Transverse colon (tissue), 4 donors: Measurements from ENCODE around the gene CGN. TPM values are rescaled to one million over a fixed set of nuclear protein-coding genes. Genes with fewer than 3 reads are reported as not detected.

Source experiments
- DNase-seq: peaks from one replicate; pipeline ENCODE4 v3.0.0-alpha.2; 2019
- H3K27ac ChIP-seq, 4 donors: fragments of 200-600 bp; sonication (generic); 2 replicates each; pipeline ENCODE4 v1.5.1; 2016 to 2018; ENCODE audit warnings: inconsistent platforms in 4 of 4
- H3K27me3 ChIP-seq: fragments of 200-600 bp; sonication (generic); 2 replicates; pipeline ENCODE4 v1.5.1; 2017; ENCODE audit warnings: inconsistent platforms
- H3K36me3 ChIP-seq, 4 donors: fragments of 200-600 bp; sonication (generic); 2 replicates each; pipeline ENCODE4 v1.5.1; 2017 to 2019; ENCODE audit warnings: inconsistent platforms in 4 of 4
- H3K4me1 ChIP-seq, 4 donors: fragments of 200-600 bp; sonication (generic); 2 replicates each; pipeline ENCODE4 v1.5.1; 2017 to 2020; ENCODE audit warnings: inconsistent platforms in 4 of 4
- H3K4me3 ChIP-seq, 4 donors: fragments of 200-600 bp; sonication (generic); 1 replicate in 1 of 4; 2 replicates in 3 of 4; pipeline versions ENCODE4 v1.5.1 to v1.6.1; 2017 to 2019; ENCODE audit warnings: inconsistent platforms in 4 of 4
- H3K9me3 ChIP-seq, 2 donors: fragments of 200-600 bp; sonication (generic); 2 replicates each; pipeline ENCODE4 v1.5.1; 2017 to 2019; ENCODE audit warnings: inconsistent platforms in 2 of 2
- CTCF ChIP-seq, 5 experiments: fragments of 200-600 bp in 3 of 5; fragments of 450-650 bp in 2 of 5; sonication (generic) in 3 of 5; IDR thresholded peaks; 1 replicate in 2 of 5; 2 replicates in 3 of 5; pipeline ENCODE4 v1.5.1; 2016 to 2017; ENCODE audit warnings: antibody characterized with exemption in 5 of 5, inconsistent platforms in 3 of 5, mild to moderate bottlenecking in 2 of 5, moderate library complexity in 1 of 5
- EP300 ChIP-seq: sonication (generic); formaldehyde crosslinking; IDR thresholded peaks from one replicate; pipeline ENCODE4 v1.6.1; 2017; ENCODE audit warnings: antibody characterized with exemption, low read depth
- POLR2A ChIP-seq: fragments of 450-650 bp; IDR thresholded peaks from one replicate; pipeline ENCODE4 v1.6.1; 2016; ENCODE audit warnings: antibody characterized with exemption, mild to moderate bottlenecking, moderate library complexity
- POLR2AphosphoS5 ChIP-seq, 3 donors: sonication (generic); formaldehyde crosslinking; IDR thresholded peaks; one replicate each; pipeline ENCODE4 v1.6.1; 2016; ENCODE audit warnings: antibody characterized with exemption in 3 of 3
- WGBS, 2 donors: methylation state at CpG; one replicate each; pipeline ENCODE4 v1.1.5; 2018; ENCODE audit warnings: low coverage in 1 of 2; 5-methylcytosine and 5-hydroxymethylcytosine counted together
- in situ Hi-C, 4 donors: fragments of 200-750 bp; cut with MboI; loops; one replicate each; pipeline versions ENCODE4 v1.15.0 to v1.15.1; 2017; ENCODE audit warnings: low sequenced_read_pairs in 3 of 4, low pct_ligation_motif_present in 1 of 4, low pct_unique_long_range_greater_than_20kb in 1 of 4
- intact Hi-C: fragments of 100-400 bp; cut with DNase I; formaldehyde crosslinking; loops from one replicate; pipeline ENCODE4 v1.15.1; 2023; ENCODE audit warnings: low total_unique reads
- total RNA-seq, 4 donors: library from RNA; depleted of rRNA; stranded (reverse); fragments of >200 nt; gene quantifications; one replicate each; pipeline ENCODE4 v1.1.0, GENCODE V29; 2016

CGN gene
- total RNA-seq, 4 donors from 2014 or later = 123 to 351 (median 172) TPM

- Histone ChIP-seq H3K4me3 (peak overlapping the region in 3 of 4 donors; percentile 55 to 75 (median 67)), H3K4me1 (peaks cover 7 to 50% (median 35%) of the 10 kb centered on the region in 4 donors), H3K9me3 (no peaks in the 10 kb centered on the region), H3K36me3 (no peaks in the 10 kb centered on the region), H3K27ac (peak overlapping the region; percentile 85 to 90 (median 88)), H3K27me3 (no peaks in the 10 kb centered on the region)
- 21 to 38% methylated on average over 5 to 8 of the region's 8 CpGs for WGBS, 2 donors
- intact Hi-C loops = no loop called here
- DNase-seq = peak; percentile 86
- in situ Hi-C loops = no loop called here
- TF ChIP-seq CTCF (IDR thresholded peaks at IDR 0.05) = no peak
- TF ChIP-seq POLR2AphosphoS5 (IDR thresholded peaks at IDR 0.05) = peak; percentile 40 to 83 (median 81)
- TF ChIP-seq POLR2A = peak; percentile 88
- TF ChIP-seq EP300 = no peak
These were observed 1.8 kb downstream of the CGN start for GRCh38 chr1:151512801-151513625.

GRCh38 chr1:151513626-151514121, 2.5 kb downstream of the CGN start:
- Histone ChIP-seq H3K27me3 (no peaks in the 10 kb centered on the region), H3K4me3 (peak overlapping the region in 3 of 4 donors; percentile 55 to 75 (median 67)), H3K36me3 (no peaks in the 10 kb centered on the region), H3K9me3 (no peaks in the 10 kb centered on the region), H3K4me1 (peaks cover 7 to 50% (median 35%) of the 10 kb centered on the region in 4 donors), H3K27ac (peak overlapping the region; percentile 85 to 90 (median 88))
- in situ Hi-C loops = no loop called here
- DNase-seq = peak; percentile 91
- intact Hi-C loops = no loop called here
- TF ChIP-seq CTCF (IDR thresholded peaks at IDR 0.05) (no peak), POLR2AphosphoS5 (IDR thresholded peaks at IDR 0.05) (peak in 2 of 3 donors; percentile 62 to 81), POLR2A (peak; percentile 52)
- WGBS, 2 donors = 33 to 47% methylated on average over 1 to 6 of the region's 6 CpGs

- Histone ChIP-seq H3K9me3 (no peaks in the 10 kb centered on the region), H3K36me3 (no peaks in the 10 kb centered on the region), H3K4me1 (peaks cover 7 to 46% (median 32%) of the 10 kb centered on the region in 4 donors), H3K4me3 (peak overlapping the region in 1 of 4 donors; percentile 75), H3K27ac (peak overlapping the region; percentile 85 to 90 (median 88)), H3K27me3 (no peaks in the 10 kb centered on the region)
- 51 to 65% methylated on average over 3 to 4 of the region's 4 CpGs for WGBS, 2 donors
- intact Hi-C loops = no loop called here
- TF ChIP-seq POLR2AphosphoS5 (IDR thresholded peaks at IDR 0.05) = no peak
- no peak for TF ChIP-seq CTCF (IDR thresholded peaks at IDR 0.05)
- TF ChIP-seq POLR2A = no peak
- no peak for TF ChIP-seq EP300
- in situ Hi-C loops = no loop called here
- no peak for DNase-seq
These were observed 3.2 kb downstream of the CGN start for GRCh38 chr1:151514366-151514765.

GRCh38 chr1:151515265-151515664, 4.1 kb downstream of the CGN start:
- WGBS, 2 donors = 83 to 93% methylated on average over 2 to 4 of the region's 4 CpGs
- TF ChIP-seq POLR2AphosphoS5 (IDR thresholded peaks at IDR 0.05) (no peak), CTCF (IDR thresholded peaks at IDR 0.05) (no peak), POLR2A (no peak), EP300 (no peak)
- no peaks in the 10 kb centered on the region for H3K27me3 ChIP-seq
- H3K4me3 ChIP-seq = no peak overlapping the region
- intact Hi-C loops (no loop called here), in situ Hi-C loops (no loop called here)
- H3K36me3 ChIP-seq = peaks cover 0 to 4% (median 0%) of the 10 kb centered on the region in 4 donors
- H3K9me3 ChIP-seq = no peaks in the 10 kb centered on the region
- no peak for DNase-seq
- H3K4me1 ChIP-seq = peaks cover 7 to 41% (median 26%) of the 10 kb centered on the region in 4 donors
- H3K27ac ChIP-seq = peak overlapping the region; percentile 85 to 90 (median 88)
